Transverse colon (tissue), 4 donors: Measurements from ENCODE around the gene DENND2D. TPM values are rescaled to one million over a fixed set of nuclear protein-coding genes. Genes with fewer than 3 reads are reported as not detected.

Experiments used
- DNase-seq: peaks from one replicate; pipeline ENCODE4 v3.0.0-alpha.2; 2019
- H3K27ac ChIP-seq, 4 donors: fragments of 200-600 bp; sonication (generic); 2 replicates each; pipeline ENCODE4 v1.5.1; 2016 to 2018; ENCODE audit warnings: inconsistent platforms in 4 of 4
- H3K27me3 ChIP-seq: fragments of 200-600 bp; sonication (generic); 2 replicates; pipeline ENCODE4 v1.5.1; 2017; ENCODE audit warnings: inconsistent platforms
- H3K36me3 ChIP-seq, 4 donors: fragments of 200-600 bp; sonication (generic); 2 replicates each; pipeline ENCODE4 v1.5.1; 2017 to 2019; ENCODE audit warnings: inconsistent platforms in 4 of 4
- H3K4me1 ChIP-seq, 4 donors: fragments of 200-600 bp; sonication (generic); 2 replicates each; pipeline ENCODE4 v1.5.1; 2017 to 2020; ENCODE audit warnings: inconsistent platforms in 4 of 4
- H3K4me3 ChIP-seq, 4 donors: fragments of 200-600 bp; sonication (generic); 1 replicate in 1 of 4; 2 replicates in 3 of 4; pipeline versions ENCODE4 v1.5.1 to v1.6.1; 2017 to 2019; ENCODE audit warnings: inconsistent platforms in 4 of 4
- H3K9me3 ChIP-seq, 2 donors: fragments of 200-600 bp; sonication (generic); 2 replicates each; pipeline ENCODE4 v1.5.1; 2017 to 2019; ENCODE audit warnings: inconsistent platforms in 2 of 2
- EP300 ChIP-seq: sonication (generic); formaldehyde crosslinking; IDR thresholded peaks from one replicate; pipeline ENCODE4 v1.6.1; 2017; ENCODE audit warnings: antibody characterized with exemption, low read depth
- POLR2A ChIP-seq: fragments of 450-650 bp; IDR thresholded peaks from one replicate; pipeline ENCODE4 v1.6.1; 2016; ENCODE audit warnings: antibody characterized with exemption, mild to moderate bottlenecking, moderate library complexity
- POLR2AphosphoS5 ChIP-seq, 3 donors: sonication (generic); formaldehyde crosslinking; IDR thresholded peaks; one replicate each; pipeline ENCODE4 v1.6.1; 2016; ENCODE audit warnings: antibody characterized with exemption in 3 of 3
- WGBS, 2 donors: methylation state at CpG; one replicate each; pipeline ENCODE4 v1.1.5; 2018; ENCODE audit warnings: low coverage in 1 of 2; 5-methylcytosine and 5-hydroxymethylcytosine counted together
- in situ Hi-C, 4 donors: fragments of 200-750 bp; cut with MboI; loops; one replicate each; pipeline versions ENCODE4 v1.15.0 to v1.15.1; 2017; ENCODE audit warnings: low sequenced_read_pairs in 3 of 4, low pct_ligation_motif_present in 1 of 4, low pct_unique_long_range_greater_than_20kb in 1 of 4
- intact Hi-C: fragments of 100-400 bp; cut with DNase I; formaldehyde crosslinking; loops from one replicate; pipeline ENCODE4 v1.15.1; 2023; ENCODE audit warnings: low total_unique reads
- total RNA-seq, 4 donors: library from RNA; depleted of rRNA; stranded (reverse); fragments of >200 nt; gene quantifications; one replicate each; pipeline ENCODE4 v1.1.0, GENCODE V29; 2016
- TF ChIP-seq, protein P1 (sequence below), 5 experiments: fragments of 200-600 bp in 3 of 5; fragments of 450-650 bp in 2 of 5; sonication (generic) in 3 of 5; IDR thresholded peaks; 1 replicate in 2 of 5; 2 replicates in 3 of 5; pipeline ENCODE4 v1.5.1; 2016 to 2017; ENCODE audit warnings: antibody characterized with exemption in 5 of 5, inconsistent platforms in 3 of 5, mild to moderate bottlenecking in 2 of 5, moderate library complexity in 1 of 5

DENND2D gene
- total RNA-seq, 4 donors from 2014 or later, result 43.4 to 61.0 (median 50.7) TPM

DNA sequence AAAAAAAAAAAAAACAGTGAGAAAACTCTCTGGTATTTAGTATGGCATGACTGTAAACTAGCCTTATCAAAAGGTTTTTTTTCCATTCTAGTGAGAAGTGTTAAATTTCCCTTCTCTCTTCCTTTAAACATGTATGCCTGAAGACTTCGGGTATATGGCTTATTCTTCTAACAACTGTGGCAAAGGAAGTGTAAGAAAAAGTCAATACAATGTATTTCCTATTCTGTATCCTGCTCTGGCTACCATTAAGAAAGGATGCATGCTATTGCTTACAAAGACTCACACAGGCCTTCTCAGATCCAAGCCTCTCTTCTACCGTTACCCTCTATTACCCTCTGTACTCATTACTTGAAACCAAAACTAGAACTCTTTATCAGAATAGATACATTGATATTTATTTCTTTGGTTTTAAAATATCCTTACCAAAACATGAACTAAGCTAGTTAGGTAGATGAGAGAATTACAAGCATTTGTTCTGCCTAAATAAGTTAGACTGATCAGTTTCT, 52.0 kb downstream of the DENND2D start:
- intact Hi-C loops (no loop called here), in situ Hi-C loops (no loop called here)
- no peak for TF ChIP-seq POLR2A
- TF ChIP-seq, protein P1, sequence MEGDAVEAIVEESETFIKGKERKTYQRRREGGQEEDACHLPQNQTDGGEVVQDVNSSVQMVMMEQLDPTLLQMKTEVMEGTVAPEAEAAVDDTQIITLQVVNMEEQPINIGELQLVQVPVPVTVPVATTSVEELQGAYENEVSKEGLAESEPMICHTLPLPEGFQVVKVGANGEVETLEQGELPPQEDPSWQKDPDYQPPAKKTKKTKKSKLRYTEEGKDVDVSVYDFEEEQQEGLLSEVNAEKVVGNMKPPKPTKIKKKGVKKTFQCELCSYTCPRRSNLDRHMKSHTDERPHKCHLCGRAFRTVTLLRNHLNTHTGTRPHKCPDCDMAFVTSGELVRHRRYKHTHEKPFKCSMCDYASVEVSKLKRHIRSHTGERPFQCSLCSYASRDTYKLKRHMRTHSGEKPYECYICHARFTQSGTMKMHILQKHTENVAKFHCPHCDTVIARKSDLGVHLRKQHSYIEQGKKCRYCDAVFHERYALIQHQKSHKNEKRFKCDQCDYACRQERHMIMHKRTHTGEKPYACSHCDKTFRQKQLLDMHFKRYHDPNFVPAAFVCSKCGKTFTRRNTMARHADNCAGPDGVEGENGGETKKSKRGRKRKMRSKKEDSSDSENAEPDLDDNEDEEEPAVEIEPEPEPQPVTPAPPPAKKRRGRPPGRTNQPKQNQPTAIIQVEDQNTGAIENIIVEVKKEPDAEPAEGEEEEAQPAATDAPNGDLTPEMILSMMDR (IDR thresholded peaks at IDR 0.05), result no peak
- no peak for TF ChIP-seq EP300
- TF ChIP-seq POLR2AphosphoS5 (IDR thresholded peaks at IDR 0.05), result no peak

DNA sequence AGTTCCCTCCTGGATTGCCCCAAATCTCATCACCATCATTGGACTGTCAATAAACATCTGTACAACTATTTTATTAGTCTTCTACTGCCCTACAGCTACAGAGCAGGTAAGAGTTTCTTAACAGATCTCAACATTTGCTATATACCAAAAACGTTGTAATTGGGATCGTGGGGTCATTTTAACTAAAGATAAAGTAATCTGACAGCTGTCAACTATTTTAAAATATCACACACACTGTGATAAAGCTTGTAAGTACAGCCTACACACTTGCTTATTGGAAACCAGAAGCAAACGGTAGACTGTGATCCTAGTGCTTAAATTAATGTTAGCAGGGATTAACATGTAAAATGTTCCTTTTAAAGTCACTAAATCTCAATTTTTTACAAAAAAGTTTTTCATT, 52.5 kb downstream of the DENND2D start:
- no peak overlapping the region for H3K27ac ChIP-seq
- no peaks in the 10 kb centered on the region for H3K9me3 ChIP-seq
- intact Hi-C loops (no loop called here), in situ Hi-C loops (no loop called here)
- H3K36me3 ChIP-seq, result peaks cover 0 to 17% (median under 1%) of the 10 kb centered on the region in 4 donors
- H3K4me1 ChIP-seq, result peaks cover 0 to 8% (median 0%) of the 10 kb centered on the region in 4 donors
- 68 to 72% methylated on average over 3 of the region's 3 CpGs for WGBS, 2 donors
- no peak for DNase-seq
- no peak overlapping the region for H3K4me3 ChIP-seq
- TF ChIP-seq EP300 (no peak), POLR2A (no peak), POLR2AphosphoS5 (IDR thresholded peaks at IDR 0.05) (no peak)
- TF ChIP-seq, protein P1 (IDR thresholded peaks at IDR 0.05), result no peak
- no peaks in the 10 kb centered on the region for H3K27me3 ChIP-seq

More for the DNA sequence above, 52.0 kb downstream of the DENND2D start:
- H3K9me3 ChIP-seq, result no peaks in the 10 kb centered on the region
- H3K27me3 ChIP-seq, result no peaks in the 10 kb centered on the region
- 75 to 78% methylated on average over 2 of the region's 2 CpGs for WGBS, 2 donors
- H3K4me3 ChIP-seq, result no peak overlapping the region
- H3K36me3 ChIP-seq, result peaks cover 0 to 22% (median 3%) of the 10 kb centered on the region in 4 donors
- H3K4me1 ChIP-seq, result peaks cover 0 to 8% (median 0%) of the 10 kb centered on the region in 4 donors
- DNase-seq, result no peak
- H3K27ac ChIP-seq, result no peak overlapping the region

DNA sequence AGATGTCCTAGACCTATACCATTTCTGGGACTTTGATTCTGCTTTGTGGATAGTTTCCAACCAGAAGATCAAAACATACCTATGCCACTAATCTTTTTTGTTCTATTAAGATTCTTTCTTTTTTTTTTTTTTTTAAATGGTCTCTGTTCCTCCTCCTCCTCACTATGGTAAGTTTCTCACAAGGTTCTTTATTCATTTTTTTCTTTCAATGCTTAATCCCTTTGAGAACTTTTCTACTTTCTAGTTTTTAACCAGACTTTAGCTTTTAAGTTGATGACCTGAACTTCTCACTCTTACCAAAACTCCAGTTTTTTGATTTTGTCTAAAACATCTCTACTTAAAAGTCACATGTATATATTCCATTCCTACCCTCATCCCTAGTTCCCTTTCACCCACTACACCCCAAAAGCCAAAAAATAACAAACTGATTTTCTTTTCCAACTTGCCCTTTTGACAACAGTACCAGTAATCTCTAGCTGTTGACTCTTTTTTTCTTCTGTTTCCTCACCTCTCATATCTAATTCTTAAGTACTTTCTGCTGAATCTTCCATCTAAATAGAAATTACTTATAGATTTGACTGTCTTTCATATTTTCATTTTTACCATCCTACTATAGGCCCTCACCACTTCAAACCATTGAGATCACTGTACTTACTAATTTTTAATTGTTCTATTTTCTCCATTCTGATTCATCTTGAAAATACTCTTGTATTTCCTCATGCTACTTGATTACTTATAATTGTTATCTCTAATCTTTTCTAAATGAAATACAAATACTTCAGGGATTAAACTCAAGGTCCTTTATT, 54.3 kb downstream of the DENND2D start:
- H3K36me3 ChIP-seq, result peaks cover 0 to 17% (median 0%) of the 10 kb centered on the region in 4 donors
- H3K4me1 ChIP-seq, result peaks cover 0 to 18% (median 12%) of the 10 kb centered on the region in 4 donors
- no peaks in the 10 kb centered on the region for H3K27me3 ChIP-seq
- TF ChIP-seq EP300, result no peak
- TF ChIP-seq POLR2AphosphoS5 (IDR thresholded peaks at IDR 0.05), result no peak
- TF ChIP-seq, protein P1 (IDR thresholded peaks at IDR 0.05), result no peak
- no peak for TF ChIP-seq POLR2A
- intact Hi-C loops (no loop called here), in situ Hi-C loops (no loop called here)
- DNase-seq, result no peak
- H3K27ac ChIP-seq, result no peak overlapping the region
- H3K4me3 ChIP-seq, result no peak overlapping the region
- H3K9me3 ChIP-seq, result no peaks in the 10 kb centered on the region

DNA sequence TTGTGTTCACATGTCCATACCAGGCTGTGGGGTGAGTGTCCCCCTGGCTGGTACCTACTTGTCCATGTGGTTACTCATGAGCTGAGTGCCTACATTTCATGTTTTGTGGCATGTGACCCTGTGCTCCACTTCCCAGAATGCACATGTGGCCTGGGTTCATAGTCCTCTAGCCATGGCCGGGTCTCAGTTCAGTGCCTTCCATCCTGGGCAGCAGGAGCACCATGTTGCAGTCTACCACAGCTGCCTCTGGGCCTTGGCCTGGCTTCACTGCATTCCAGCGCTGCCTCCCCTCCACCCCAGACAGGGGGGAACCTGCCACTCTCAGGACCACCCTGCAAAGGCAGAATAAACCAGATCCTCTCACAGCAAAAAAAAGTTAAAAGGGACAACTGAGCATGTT, 54.9 kb downstream of the DENND2D start:
- in situ Hi-C loops, result no loop called here
- intact Hi-C loops, result no loop called here
- 95% methylated on average over 2 of the region's 2 CpGs; no CpG with 5 or more reads in 1 of the 2 donors for WGBS, 2 donors
- no peak for DNase-seq
- peaks cover 0 to 23% (median 16%) of the 10 kb centered on the region in 4 donors for H3K4me1 ChIP-seq
- TF ChIP-seq POLR2AphosphoS5 (IDR thresholded peaks at IDR 0.05), result no peak
- TF ChIP-seq POLR2A, result no peak
- TF ChIP-seq, protein P1 (IDR thresholded peaks at IDR 0.05), result no peak
- no peak for TF ChIP-seq EP300
- H3K9me3 ChIP-seq, result no peaks in the 10 kb centered on the region
- no peak overlapping the region for H3K4me3 ChIP-seq
- H3K36me3 ChIP-seq, result peaks cover 0 to 16% (median 0%) of the 10 kb centered on the region in 4 donors
- no peaks in the 10 kb centered on the region for H3K27me3 ChIP-seq
- H3K27ac ChIP-seq, result no peak overlapping the region
